Astrocyte (in vitro differentiated cells and primary cell): Measurements from ENCODE around the gene ST8SIA5.

ENCODE experiments used
- CTCF ChIP-seq: IDR thresholded peaks from 2 replicates; pipeline ENCODE4 v1.5.1; 2011; ENCODE audit warnings: low read depth, mild to moderate bottlenecking, inconsistent platforms, low read length, moderate library complexity; ENCODE audit not compliant: insufficient read depth
- EZH2 ChIP-seq: IDR thresholded peaks from 2 replicates; pipeline ENCODE4 v1.6.1; 2012; ENCODE audit warnings: mild to moderate bottlenecking, low read length, inconsistent platforms; ENCODE audit not compliant: insufficient read depth

GRCh38 chr18:46629361-46629760, 127.5 kb downstream of the ST8SIA5 start:
- TF ChIP-seq CTCF, result no peak
- TF ChIP-seq EZH2, result no peak
